Thyroid gland (tissue), 4 donors: ENCODE data around the gene TRIM72.

Experiments used
- POLR2A ChIP-seq, 2 donors: fragments of 450-650 bp; IDR thresholded peaks; one replicate each; pipeline ENCODE4 v1.6.1; 2017; ENCODE audit warnings: antibody characterized with exemption in 2 of 2, mild to moderate bottlenecking in 2 of 2, moderate library complexity in 1 of 2
- TF ChIP-seq, protein P1 (sequence below), 6 experiments: fragments of 200-600 bp in 3 of 6; fragments of 450-650 bp in 3 of 6; sonication (generic) in 3 of 6; IDR thresholded peaks; one replicate each; pipeline ENCODE4 v1.5.1; 2016 to 2019; ENCODE audit warnings: antibody characterized with exemption in 6 of 6, mild to moderate bottlenecking in 2 of 6, inconsistent platforms in 1 of 6, moderate library complexity in 1 of 6

DNA sequence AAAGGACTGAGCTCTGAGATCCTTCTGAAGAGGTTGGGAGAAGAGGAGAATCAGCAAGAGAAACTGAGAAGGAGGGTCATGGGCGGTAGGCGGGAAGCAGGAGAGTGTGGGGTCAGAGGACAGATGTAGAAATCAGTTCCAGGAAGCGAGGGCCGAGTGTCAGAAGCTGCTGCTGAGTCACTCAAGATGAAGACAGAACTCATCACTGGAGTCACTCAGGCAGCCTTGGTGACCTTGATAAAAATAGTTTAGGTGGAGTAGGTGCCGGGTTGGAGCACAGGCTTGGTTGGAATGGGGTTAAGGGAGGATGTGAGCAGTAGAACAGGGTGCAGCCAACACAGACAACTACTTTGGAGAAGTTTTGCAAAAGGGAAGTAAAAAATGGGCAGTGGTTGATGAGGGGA is 39.7 kb downstream of the TRIM72 start:
- TF ChIP-seq, protein P1, sequence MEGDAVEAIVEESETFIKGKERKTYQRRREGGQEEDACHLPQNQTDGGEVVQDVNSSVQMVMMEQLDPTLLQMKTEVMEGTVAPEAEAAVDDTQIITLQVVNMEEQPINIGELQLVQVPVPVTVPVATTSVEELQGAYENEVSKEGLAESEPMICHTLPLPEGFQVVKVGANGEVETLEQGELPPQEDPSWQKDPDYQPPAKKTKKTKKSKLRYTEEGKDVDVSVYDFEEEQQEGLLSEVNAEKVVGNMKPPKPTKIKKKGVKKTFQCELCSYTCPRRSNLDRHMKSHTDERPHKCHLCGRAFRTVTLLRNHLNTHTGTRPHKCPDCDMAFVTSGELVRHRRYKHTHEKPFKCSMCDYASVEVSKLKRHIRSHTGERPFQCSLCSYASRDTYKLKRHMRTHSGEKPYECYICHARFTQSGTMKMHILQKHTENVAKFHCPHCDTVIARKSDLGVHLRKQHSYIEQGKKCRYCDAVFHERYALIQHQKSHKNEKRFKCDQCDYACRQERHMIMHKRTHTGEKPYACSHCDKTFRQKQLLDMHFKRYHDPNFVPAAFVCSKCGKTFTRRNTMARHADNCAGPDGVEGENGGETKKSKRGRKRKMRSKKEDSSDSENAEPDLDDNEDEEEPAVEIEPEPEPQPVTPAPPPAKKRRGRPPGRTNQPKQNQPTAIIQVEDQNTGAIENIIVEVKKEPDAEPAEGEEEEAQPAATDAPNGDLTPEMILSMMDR (IDR thresholded peaks at IDR 0.05) = no peak
- no peak for TF ChIP-seq POLR2A (IDR thresholded peaks at IDR 0.05)
